Measurements from ENCODE around the gene UNC5B.

Gene UNC5B

GRCh38 chr10:71223347-71224058 is 11.1 kb downstream of the UNC5B start:
- TF ChIP-seq ZFX (IDR thresholded peaks at IDR 0.05) = no peak
- no peak for TF ChIP-seq CTCF (conservative IDR thresholded peaks at IDR 0.05)
- no peak overlapping the region for H3K27ac ChIP-seq

- no peak overlapping the region for H3K27ac ChIP-seq
- TF ChIP-seq ZFX (IDR thresholded peaks at IDR 0.05) = no peak
- no peak for TF ChIP-seq CTCF (conservative IDR thresholded peaks at IDR 0.05)
Observed at GRCh38 chr10:71225291-71226058, 13.1 kb downstream of the UNC5B start.

- H3K27ac ChIP-seq = no peak overlapping the region
- TF ChIP-seq CTCF (conservative IDR thresholded peaks at IDR 0.05) = no peak
- no peak for TF ChIP-seq ZFX (IDR thresholded peaks at IDR 0.05)
Observed at GRCh38 chr10:71228875-71229675, 16.7 kb downstream of the UNC5B start.

- no peak overlapping the region for H3K27ac ChIP-seq
- TF ChIP-seq CTCF (conservative IDR thresholded peaks at IDR 0.05) (no peak), ZFX (IDR thresholded peaks at IDR 0.05) (no peak)
Observed at GRCh38 chr10:71229726-71230655, 17.6 kb downstream of the UNC5B start.

GRCh38 chr10:71230656-71231025 is 18.3 kb downstream of the UNC5B start:
- TF ChIP-seq ZFX (IDR thresholded peaks at IDR 0.05) (no peak), CTCF (conservative IDR thresholded peaks at IDR 0.05) (no peak)
- no peak overlapping the region for H3K27ac ChIP-seq

GRCh38 chr10:71231206-71231605 is 18.8 kb downstream of the UNC5B start:
- no peak for TF ChIP-seq ZFX (IDR thresholded peaks at IDR 0.05)
- TF ChIP-seq CTCF (conservative IDR thresholded peaks at IDR 0.05) = no peak
- no peak overlapping the region for H3K27ac ChIP-seq
